HepG2 (cell line): ENCODE results near the gene KRTCAP2. TPM values are rescaled to one million over a fixed set of nuclear protein-coding genes. Genes with fewer than 3 reads are reported as not detected.

Experiments used
- ATAC-seq: fragments of 200-7000 bp; cut with Tn5 transposase; 3 replicates; pipeline ENCODE4 v1.9.1; 2020; ENCODE audit warnings: mild to moderate bottlenecking, moderate library complexity
- BruUV-seq: library from RNA; stranded (reverse); fragments of 400-500 nt; replicated peaks from 2 replicates; lab custom pipeline; 2021; lab: Mats Ljungman, UMichigan
- CTCF ChIA-PET: fragments of 300-600 bp; formaldehyde crosslinking; extraction: SDS; loops from one replicate; lab custom pipeline; 2021; ENCODE audit warnings: low total read pairs, inconsistent platforms, low intra/inter-chr PET ratio; lab: Yijun Ruan, JAX
- POLR2A ChIA-PET: fragments of 350-600 bp; sonication (Branson Sonifier 250); formaldehyde crosslinking; loops from one replicate; lab custom pipeline; 2020; ENCODE audit warnings: antibody characterized with exemption, inconsistent platforms; lab: Yijun Ruan, JAX
- DNase-seq: peaks from one replicate; pipeline ENCODE4 v3.0.0-alpha.2; 2015; ENCODE audit warnings: low spot score
- FAIRE-seq: peaks from 3 replicates; lab custom pipeline; 2011; peaks lifted over from hg19 to GRCh38; lab: Jason Lieb, UNC
- H2AFZ ChIP-seq: one replicate; pipeline ENCODE4 v1.6.1; 2011; ENCODE audit warnings: low read length, inconsistent platforms
- H3K27ac ChIP-seq: fragments of 300-600 bp; 3 replicates; pipeline ENCODE4 v1.8.0; 2011; ENCODE audit warnings: mixed run types, mild to moderate bottlenecking, mixed read lengths, low read length, inconsistent platforms; ENCODE audit not compliant: insufficient read depth; ENCODE audit errors: extremely low read length
- H3K27me3 ChIP-seq, 2 experiments: fragments of 200-600 bp in 1 of 2; 2 replicates in 1 of 2; 3 replicates in 1 of 2; pipeline versions ENCODE4 v1.6.0 to v1.8.0; 2011; ENCODE audit warnings: low read length in 2 of 2, mild to moderate bottlenecking in 2 of 2, moderate library complexity in 2 of 2, inconsistent platforms in 1 of 2; ENCODE audit not compliant: insufficient read depth in 2 of 2, control insufficient read depth in 1 of 2
- H3K36me3 ChIP-seq, 2 experiments: fragments of 200-600 bp in 1 of 2; replicated peaks in 1 of 2; 2 replicates in 1 of 2; 3 replicates in 1 of 2; pipeline versions ENCODE4 v1.5.1 to v1.8.0; 2011; ENCODE audit warnings: low read length in 2 of 2, inconsistent platforms in 1 of 2; ENCODE audit not compliant: insufficient read depth in 2 of 2, control insufficient read depth in 1 of 2
- H3K4me1 ChIP-seq: 2 replicates; pipeline ENCODE4 v1.5.1; 2012; ENCODE audit warnings: low read length, inconsistent platforms; ENCODE audit not compliant: insufficient read depth
- H3K4me2 ChIP-seq: 2 replicates; pipeline ENCODE4 v1.6.0; 2011; ENCODE audit warnings: low read depth, low read length, inconsistent platforms
- H3K4me3 ChIP-seq, 3 experiments: fragments of 200-600 bp in 1 of 3; sonication (generic), shearing (Covaris generic) in 1 of 3; replicated peaks in 1 of 3; 2 replicates each; pipeline ENCODE4 v1.5.1; 2011 to 2016; ENCODE audit warnings: low read length in 3 of 3, inconsistent platforms in 2 of 3, low read depth in 2 of 3, mild to moderate bottlenecking in 2 of 3, control low read depth in 1 of 3, mixed read lengths in 1 of 3; ENCODE audit not compliant: insufficient read depth in 1 of 3
- H3K79me2 ChIP-seq: one replicate; pipeline ENCODE4 v1.6.1; 2011; ENCODE audit warnings: low read length, inconsistent platforms; ENCODE audit not compliant: insufficient read depth
- H3K9ac ChIP-seq: 2 replicates; pipeline ENCODE4 v1.6.0; 2011; ENCODE audit warnings: mild to moderate bottlenecking, low read depth, low read length, inconsistent platforms; ENCODE audit not compliant: insufficient read depth
- H3K9me3 ChIP-seq: 2 replicates; pipeline ENCODE4 v1.5.1; 2012; ENCODE audit warnings: mild to moderate bottlenecking, low read length
- H4K20me1 ChIP-seq: 2 replicates; pipeline ENCODE4 v1.6.0; 2011; ENCODE audit warnings: inconsistent platforms, mild to moderate bottlenecking, low read length, moderate library complexity; ENCODE audit not compliant: insufficient read depth
- CENPT ChIP-seq: sonication (generic); formaldehyde crosslinking; IDR thresholded peaks from 2 replicates; pipeline ENCODE4 v1.8.0; 2022; ENCODE audit warnings: low read depth, mild to moderate bottlenecking, moderate library complexity, missing genetic modification reagents
- GABPB1 ChIP-seq: IDR thresholded peaks from 2 replicates; pipeline ENCODE4 v1.6.1; 2016; ENCODE audit warnings: mild to moderate bottlenecking, missing genetic modification reagents, moderate library complexity, missing compliant biosample characterization
- IKZF4 ChIP-seq: sonication (generic); formaldehyde crosslinking; IDR thresholded peaks from 2 replicates; pipeline ENCODE4 v1.5.1; 2020; ENCODE audit warnings: borderline replicate concordance, mild to moderate bottlenecking, low read depth, missing genetic modification reagents; ENCODE audit errors: not compliant biosample characterization
- KLF15 ChIP-seq: sonication (generic); formaldehyde crosslinking; IDR thresholded peaks from 2 replicates; pipeline ENCODE4 v1.8.1; 2023; ENCODE audit warnings: borderline replicate concordance, mild to moderate bottlenecking, inconsistent platforms, missing genetic modification reagents, mixed read lengths
- MAFF ChIP-seq: IDR thresholded peaks from 2 replicates; pipeline ENCODE4 v1.6.1; 2011; ENCODE audit warnings: low read depth, low read length, improper control_type of control experiment
- MXD4 ChIP-seq: IDR thresholded peaks from 2 replicates; pipeline ENCODE4 v1.6.1; 2016; ENCODE audit warnings: mild to moderate bottlenecking, missing biosample characterization, missing genetic modification reagents
- SALL1 ChIP-seq: sonication (generic); formaldehyde crosslinking; IDR thresholded peaks from 2 replicates; pipeline ENCODE4 v1.8.0; 2022; ENCODE audit warnings: mild to moderate bottlenecking, missing genetic modification reagents
- SMAD3 ChIP-seq: sonication (generic); formaldehyde crosslinking; IDR thresholded peaks from 2 replicates; pipeline ENCODE4 v1.4.0; 2020; ENCODE audit warnings: missing genetic modification reagents
- SP4 ChIP-seq: sonication (generic); formaldehyde crosslinking; IDR thresholded peaks from 2 replicates; pipeline ENCODE4 v1.8.1; 2023; ENCODE audit warnings: mild to moderate bottlenecking, missing genetic modification reagents
- TEAD2 ChIP-seq: sonication (generic); formaldehyde crosslinking; IDR thresholded peaks from 2 replicates; pipeline ENCODE4 v1.9.0; 2021; ENCODE audit warnings: missing genetic modification reagents
- ZNF138 ChIP-seq: sonication (generic); formaldehyde crosslinking; IDR thresholded peaks from 2 replicates; pipeline ENCODE4 v1.5.0; 2020; ENCODE audit warnings: mild to moderate bottlenecking, low read depth, missing genetic modification reagents
- ZNF776 ChIP-seq: sonication (generic); formaldehyde crosslinking; IDR thresholded peaks from 2 replicates; pipeline ENCODE4 v1.4.0; 2020; ENCODE audit warnings: mild to moderate bottlenecking, missing genetic modification reagents
- WGBS: methylation state at CpG from one replicate; pipeline ENCODE4 v1.1.6; 2017; ENCODE audit warnings: low lambda C conversion rate; 5-methylcytosine and 5-hydroxymethylcytosine counted together
- in situ Hi-C: cut with HindIII; loops from 2 replicates; pipeline ENCODE4 v1.10.0; 2017; ENCODE audit warnings: low pct_unique_long_range_greater_than_20kb; ENCODE audit not compliant: extremely low pct_ligation_motif_present
- intact Hi-C: fragments of 100-400 bp; cut with micrococcal nuclease; formaldehyde crosslinking; loops from one replicate; pipeline ENCODE4 v1.10.0; 2022; ENCODE audit not compliant: unreplicated experiment
- polyA plus RNA-seq, 8 experiments: library from polyadenylated mRNA; depleted of rRNA in 3 of 8; stranded (reverse) in 7 of 8; unstranded in 1 of 8; fragments of >200 nt; fragmentation: Illumina TruSeq in 4 of 8; extraction: Trizol in 4 of 8; gene quantifications; 2 replicates each; pipeline versions ENCODE4 v1.2.1 to v1.2.3, GENCODE V29; 2011 to 2016; ENCODE audit warnings: low read depth in 4 of 8, missing spikeins in 1 of 8, mixed read lengths in 1 of 8; ENCODE audit not compliant: insufficient read depth in 1 of 8
- total RNA-seq, 5 experiments: library from RNA; depleted of rRNA; stranded (reverse); fragments of >200 nt; fragmentation: Illumina TruSeq; extraction: Trizol; gene quantifications; 2 replicates each; pipeline ENCODE4 v1.2.3, GENCODE V29; 2016; ENCODE audit warnings: low read depth in 1 of 5
- TF ChIP-seq, protein P1 (sequence below): sonication (generic); formaldehyde crosslinking; IDR thresholded peaks from 2 replicates; pipeline ENCODE4 v1.5.0; 2020; ENCODE audit warnings: missing genetic modification reagents
- TF ChIP-seq, protein P2 (sequence below): sonication (generic); formaldehyde crosslinking; IDR thresholded peaks from one replicate; pipeline ENCODE4 v1.5.1; 2020; ENCODE audit warnings: mild to moderate bottlenecking, missing genetic modification reagents; ENCODE audit errors: not compliant biosample characterization
- TF ChIP-seq, protein P3 (sequence below): sonication (generic); formaldehyde crosslinking; IDR thresholded peaks from 2 replicates; pipeline ENCODE4 v1.4.0; 2020; ENCODE audit warnings: low read depth, mild to moderate bottlenecking, missing genetic modification reagents

KRTCAP2 gene
- total and polyA plus RNA-seq, 2 of the 13 experiments (the other 11 are each of a cell fraction or from before 2014, with no cell fraction given), result 77.3 to 79.4 TPM

GRCh38 chr1:155202198-155202597 is 29.1 kb upstream of the KRTCAP2 start:
- FAIRE-seq, result no peak
- no peak for ATAC-seq
- in situ Hi-C loops, result loop anchor here (10.0 kb wide), 1 partner anchor 393 kb away; no protein-coding TSS in a partner anchor
- H3K9me3 ChIP-seq, result no peaks in the 10 kb centered on the region
- ChIA-PET CTCF (no interaction called here), POLR2A (no interaction called here)
- WGBS, result 8% methylated on average over 5 of the region's 7 CpGs
- H3K4me1 ChIP-seq, result peaks cover 13% of the 10 kb centered on the region
- peaks cover 0 to 38% of the 10 kb centered on the region in 2 experiments; a peak in 4 of 5 replicates for H3K27me3 ChIP-seq
- no peak overlapping the region for H3K4me3 ChIP-seq
- no peak overlapping the region for H2AFZ ChIP-seq
- no peaks in the 10 kb centered on the region for H3K36me3 ChIP-seq
- DNase-seq, result no peak
- no peak overlapping the region for H3K9ac ChIP-seq
- H3K4me2 ChIP-seq, result no peak overlapping the region
- intact Hi-C loops, result loop anchor here (10.0 kb wide), 1 partner anchor 103 kb away; the partner anchor contains the start of genes FDPS and PKLR
- no peaks in the 10 kb centered on the region for H3K79me2 ChIP-seq
- no peak overlapping the region for H3K27ac ChIP-seq
- BruUV-seq, result no TSS peak
- H4K20me1 ChIP-seq, result no peaks in the 10 kb centered on the region
- TF ChIP-seq, protein P1, sequence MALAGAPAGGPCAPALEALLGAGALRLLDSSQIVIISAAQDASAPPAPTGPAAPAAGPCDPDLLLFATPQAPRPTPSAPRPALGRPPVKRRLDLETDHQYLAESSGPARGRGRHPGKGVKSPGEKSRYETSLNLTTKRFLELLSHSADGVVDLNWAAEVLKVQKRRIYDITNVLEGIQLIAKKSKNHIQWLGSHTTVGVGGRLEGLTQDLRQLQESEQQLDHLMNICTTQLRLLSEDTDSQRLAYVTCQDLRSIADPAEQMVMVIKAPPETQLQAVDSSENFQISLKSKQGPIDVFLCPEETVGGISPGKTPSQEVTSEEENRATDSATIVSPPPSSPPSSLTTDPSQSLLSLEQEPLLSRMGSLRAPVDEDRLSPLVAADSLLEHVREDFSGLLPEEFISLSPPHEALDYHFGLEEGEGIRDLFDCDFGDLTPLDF, result no peak
- TF ChIP-seq SP4 (CRISPR knock-in tag) (no peak), CENPT (CRISPR knock-in tag) (no peak), ZNF138 (no peak), MXD4 (CRISPR knock-in tag) (no peak), SALL1 (CRISPR knock-in tag) (no peak), SMAD3 (no peak), TEAD2 (CRISPR knock-in tag) (no peak), IKZF4 (no peak), ZNF776 (CRISPR knock-in tag) (no peak), MAFF (no peak), KLF15 (CRISPR knock-in tag) (no peak), GABPB1 (no peak)
- TF ChIP-seq, protein P2, sequence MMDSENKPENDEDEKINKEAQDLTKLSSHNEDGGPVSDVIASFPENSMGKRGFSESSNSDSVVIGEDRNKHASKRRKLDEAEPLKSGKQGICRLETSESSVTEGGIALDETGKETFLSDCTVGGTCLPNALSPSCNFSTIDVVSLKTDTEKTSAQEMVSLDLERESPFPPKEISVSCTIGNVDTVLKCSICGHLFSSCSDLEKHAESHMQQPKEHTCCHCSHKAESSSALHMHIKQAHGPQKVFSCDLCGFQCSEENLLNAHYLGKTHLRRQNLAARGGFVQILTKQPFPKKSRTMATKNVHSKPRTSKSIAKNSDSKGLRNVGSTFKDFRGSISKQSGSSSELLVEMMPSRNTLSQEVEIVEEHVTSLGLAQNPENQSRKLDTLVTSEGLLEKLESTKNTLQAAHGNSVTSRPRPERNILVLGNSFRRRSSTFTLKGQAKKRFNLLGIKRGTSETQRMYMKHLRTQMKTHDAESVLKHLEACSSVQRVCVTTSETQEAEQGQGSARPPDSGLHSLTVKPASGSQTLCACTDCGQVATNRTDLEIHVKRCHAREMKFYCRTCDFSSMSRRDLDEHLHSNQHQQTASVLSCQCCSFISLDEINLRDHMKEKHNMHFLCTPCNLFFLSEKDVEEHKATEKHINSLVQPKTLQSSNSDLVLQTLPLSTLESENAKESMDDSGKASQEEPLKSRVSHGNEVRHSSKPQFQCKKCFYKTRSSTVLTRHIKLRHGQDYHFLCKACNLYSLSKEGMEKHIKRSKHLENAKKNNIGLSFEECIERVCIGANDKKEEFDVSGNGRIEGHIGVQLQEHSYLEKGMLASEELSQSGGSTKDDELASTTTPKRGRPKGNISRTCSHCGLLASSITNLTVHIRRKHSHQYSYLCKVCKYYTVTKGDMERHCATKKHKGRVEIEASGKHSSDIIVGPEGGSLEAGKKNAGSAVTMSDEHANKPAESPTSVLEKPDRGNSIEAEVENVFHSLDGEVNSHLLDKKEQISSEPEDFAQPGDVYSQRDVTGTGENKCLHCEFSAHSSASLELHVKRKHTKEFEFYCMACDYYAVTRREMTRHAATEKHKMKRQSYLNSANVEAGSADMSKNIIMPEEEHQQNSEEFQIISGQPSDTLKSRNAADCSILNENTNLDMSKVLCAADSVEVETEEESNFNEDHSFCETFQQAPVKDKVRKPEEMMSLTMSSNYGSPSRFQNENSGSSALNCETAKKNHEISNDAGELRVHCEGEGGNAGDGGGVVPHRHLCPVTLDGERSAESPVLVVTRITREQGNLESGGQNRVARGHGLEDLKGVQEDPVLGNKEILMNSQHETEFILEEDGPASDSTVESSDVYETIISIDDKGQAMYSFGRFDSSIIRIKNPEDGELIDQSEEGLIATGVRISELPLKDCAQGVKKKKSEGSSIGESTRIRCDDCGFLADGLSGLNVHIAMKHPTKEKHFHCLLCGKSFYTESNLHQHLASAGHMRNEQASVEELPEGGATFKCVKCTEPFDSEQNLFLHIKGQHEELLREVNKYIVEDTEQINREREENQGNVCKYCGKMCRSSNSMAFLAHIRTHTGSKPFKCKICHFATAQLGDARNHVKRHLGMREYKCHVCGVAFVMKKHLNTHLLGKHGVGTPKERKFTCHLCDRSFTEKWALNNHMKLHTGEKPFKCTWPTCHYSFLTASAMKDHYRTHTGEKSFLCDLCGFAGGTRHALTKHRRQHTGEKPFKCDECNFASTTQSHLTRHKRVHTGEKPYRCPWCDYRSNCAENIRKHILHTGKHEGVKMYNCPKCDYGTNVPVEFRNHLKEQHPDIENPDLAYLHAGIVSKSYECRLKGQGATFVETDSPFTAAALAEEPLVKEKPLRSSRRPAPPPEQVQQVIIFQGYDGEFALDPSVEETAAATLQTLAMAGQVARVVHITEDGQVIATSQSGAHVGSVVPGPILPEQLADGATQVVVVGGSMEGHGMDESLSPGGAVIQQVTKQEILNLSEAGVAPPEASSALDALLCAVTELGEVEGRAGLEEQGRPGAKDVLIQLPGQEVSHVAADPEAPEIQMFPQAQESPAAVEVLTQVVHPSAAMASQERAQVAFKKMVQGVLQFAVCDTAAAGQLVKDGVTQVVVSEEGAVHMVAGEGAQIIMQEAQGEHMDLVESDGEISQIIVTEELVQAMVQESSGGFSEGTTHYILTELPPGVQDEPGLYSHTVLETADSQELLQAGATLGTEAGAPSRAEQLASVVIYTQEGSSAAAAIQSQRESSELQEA (CRISPR knock-in tag), result no peak
- TF ChIP-seq, protein P3, sequence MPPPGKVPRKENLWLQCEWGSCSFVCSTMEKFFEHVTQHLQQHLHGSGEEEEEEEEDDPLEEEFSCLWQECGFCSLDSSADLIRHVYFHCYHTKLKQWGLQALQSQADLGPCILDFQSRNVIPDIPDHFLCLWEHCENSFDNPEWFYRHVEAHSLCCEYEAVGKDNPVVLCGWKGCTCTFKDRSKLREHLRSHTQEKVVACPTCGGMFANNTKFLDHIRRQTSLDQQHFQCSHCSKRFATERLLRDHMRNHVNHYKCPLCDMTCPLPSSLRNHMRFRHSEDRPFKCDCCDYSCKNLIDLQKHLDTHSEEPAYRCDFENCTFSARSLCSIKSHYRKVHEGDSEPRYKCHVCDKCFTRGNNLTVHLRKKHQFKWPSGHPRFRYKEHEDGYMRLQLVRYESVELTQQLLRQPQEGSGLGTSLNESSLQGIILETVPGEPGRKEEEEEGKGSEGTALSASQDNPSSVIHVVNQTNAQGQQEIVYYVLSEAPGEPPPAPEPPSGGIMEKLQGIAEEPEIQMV, result no peak
